Neural progenitor cell (in vitro differentiated cells): ENCODE data around the gene INTS1. TPM values are rescaled to one million over a fixed set of nuclear protein-coding genes. Genes with fewer than 3 reads are reported as not detected.

Source experiments
- DNase-seq: peaks from one replicate; pipeline ENCODE4 v3.0.0-alpha.2; 2016; ENCODE audit warnings: low spot score
- H2AFZ ChIP-seq: fragments of 200-600 bp; sonication (generic); replicated peaks from 2 replicates; pipeline ENCODE4 v1.6.1; 2016; ENCODE audit warnings: antibody characterized with exemption
- H3F3A ChIP-seq: fragments of 200-600 bp; sonication (generic); 2 replicates; pipeline ENCODE4 v1.6.1; 2016; ENCODE audit warnings: antibody characterized with exemption, low read depth
- H3K27ac ChIP-seq: fragments of 200-600 bp; sonication (generic); 2 replicates; pipeline ENCODE4 v1.5.1; 2016; ENCODE audit warnings: mild to moderate bottlenecking
- H3K27me3 ChIP-seq: fragments of 200-600 bp; sonication (generic); 2 replicates; pipeline ENCODE4 v1.6.1; 2016; ENCODE audit warnings: mild to moderate bottlenecking, moderate library complexity
- H3K36me3 ChIP-seq: fragments of 200-600 bp; sonication (generic); 2 replicates; pipeline ENCODE4 v1.5.1; 2016
- H3K4me1 ChIP-seq: fragments of 200-600 bp; sonication (generic); 2 replicates; pipeline ENCODE4 v1.6.1; 2016; ENCODE audit warnings: mixed run types
- H3K4me2 ChIP-seq: fragments of 200-600 bp; sonication (generic); 2 replicates; pipeline ENCODE4 v1.6.1; 2016
- H3K4me3 ChIP-seq: fragments of 200-600 bp; sonication (generic); 2 replicates; pipeline ENCODE4 v1.5.1; 2016
- H3K79me2 ChIP-seq: fragments of 200-600 bp; sonication (generic); 2 replicates; pipeline ENCODE4 v1.6.1; 2016; ENCODE audit warnings: low read depth
- H3K9ac ChIP-seq: fragments of 200-600 bp; sonication (generic); 2 replicates; pipeline ENCODE4 v1.6.1; 2016
- H3K9me3 ChIP-seq: fragments of 200-600 bp; sonication (generic); 2 replicates; pipeline ENCODE4 v1.5.1; 2016; ENCODE audit warnings: low read depth
- H4K20me1 ChIP-seq: fragments of 200-600 bp; sonication (generic); 2 replicates; pipeline ENCODE4 v1.6.1; 2016; ENCODE audit warnings: low read depth
- H3K27ac Mint-ChIP-seq: 3 replicates; pipeline ENCODE4 v1.8.0; 2021; ENCODE audit warnings: mixed read lengths
- H3K27me3 Mint-ChIP-seq: 2 replicates; pipeline ENCODE4 v1.8.0; 2022; ENCODE audit warnings: low read depth, mild to moderate bottlenecking, inconsistent platforms, moderate library complexity, mixed read lengths; ENCODE audit not compliant: insufficient read depth
- H3K36me3 Mint-ChIP-seq: 3 replicates; pipeline ENCODE4 v1.8.0; 2021; ENCODE audit warnings: mixed read lengths
- H3K4me1 Mint-ChIP-seq: 3 replicates; pipeline ENCODE4 v1.8.0; 2021; ENCODE audit warnings: mixed read lengths
- H3K4me3 Mint-ChIP-seq: 3 replicates; pipeline ENCODE4 v1.8.0; 2021; ENCODE audit warnings: mild to moderate bottlenecking, moderate library complexity, mixed read lengths
- H3K9me3 Mint-ChIP-seq: 3 replicates; pipeline ENCODE4 v1.8.0; 2020; ENCODE audit warnings: mixed read lengths
- EZH2 ChIP-seq: fragments of 200-600 bp; sonication (generic); IDR thresholded peaks from 2 replicates; pipeline ENCODE4 v1.6.1; 2017; ENCODE audit warnings: antibody characterized with exemption, mild to moderate bottlenecking, moderate library complexity
- EZH2phosphoT487 ChIP-seq: fragments of 200-600 bp; sonication (generic); IDR thresholded peaks from 2 replicates; pipeline ENCODE4 v1.6.1; 2017; ENCODE audit warnings: antibody characterized with exemption
- total RNA-seq: library from RNA; depleted of rRNA; stranded (reverse); fragments of >200 nt; gene quantifications from 2 replicates; pipeline ENCODE4 v1.2.3, GENCODE V29; 2015; ENCODE audit warnings: low replicate concordance
- TF ChIP-seq, protein P1 (sequence below): fragments of 200-600 bp; sonication (generic); IDR thresholded peaks from 2 replicates; pipeline ENCODE4 v1.5.1; 2017; ENCODE audit warnings: antibody characterized with exemption, mild to moderate bottlenecking

Gene INTS1
- total RNA-seq, 1 donor from 2014 or later = 16.5 TPM

DNA sequence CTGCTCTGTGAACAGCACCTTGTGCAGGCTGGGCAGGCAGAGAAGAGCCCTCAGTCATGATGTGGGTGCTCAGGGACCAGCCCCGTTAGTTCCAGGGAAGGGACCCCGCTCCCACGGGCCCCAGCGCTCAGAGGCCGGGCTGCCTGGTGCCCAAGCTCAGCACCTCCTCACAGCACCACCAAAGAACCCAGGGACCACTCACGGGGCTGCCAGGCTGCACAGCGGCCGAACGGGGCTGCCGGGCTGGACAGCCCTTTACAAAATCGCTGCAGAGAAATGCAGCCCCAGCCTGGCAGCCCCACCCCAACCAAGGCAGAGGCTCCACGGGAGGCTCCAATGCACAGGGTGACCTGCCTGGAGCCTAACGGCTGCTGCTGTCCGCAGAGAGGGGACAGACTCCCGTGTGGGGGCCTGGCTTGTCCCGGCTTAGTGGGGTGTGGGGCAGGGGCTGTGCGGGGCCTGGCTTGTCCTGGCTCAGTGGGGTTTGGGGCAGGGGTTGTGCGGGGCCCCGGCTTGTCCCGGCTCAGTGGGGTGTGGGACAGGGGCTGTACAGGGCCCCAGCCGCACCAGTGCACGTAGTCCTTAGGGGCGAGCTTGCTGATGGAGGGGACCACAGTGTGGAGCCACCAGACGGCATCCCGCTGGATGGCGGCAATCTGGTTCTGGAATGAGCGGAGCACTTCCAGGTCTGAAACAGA is 9.2 kb downstream of the INTS1 start:
- no peak overlapping the region for H3K27ac ChIP-seq
- H3K4me1 ChIP-seq = no peaks in the 10 kb centered on the region
- Mint-ChIP-seq H3K4me3 (no peak overlapping the region), H3K27ac (no peak overlapping the region), H3K36me3 (peaks cover 8% of the 10 kb centered on the region), H3K4me1 (no peaks in the 10 kb centered on the region), H3K9me3 (no peaks in the 10 kb centered on the region), H3K27me3 (peaks cover 2% of the 10 kb centered on the region)
- no peak overlapping the region for H3K4me3 ChIP-seq
- DNase-seq = no peak
- no peaks in the 10 kb centered on the region for H3K79me2 ChIP-seq
- no peaks in the 10 kb centered on the region for H3K36me3 ChIP-seq
- no peaks in the 10 kb centered on the region for H3K9me3 ChIP-seq
- no peak overlapping the region for H3K9ac ChIP-seq
- H2AFZ ChIP-seq = no peak overlapping the region
- no peaks in the 10 kb centered on the region for H3K27me3 ChIP-seq
- no peaks in the 10 kb centered on the region for H3F3A ChIP-seq
- TF ChIP-seq, protein P1, sequence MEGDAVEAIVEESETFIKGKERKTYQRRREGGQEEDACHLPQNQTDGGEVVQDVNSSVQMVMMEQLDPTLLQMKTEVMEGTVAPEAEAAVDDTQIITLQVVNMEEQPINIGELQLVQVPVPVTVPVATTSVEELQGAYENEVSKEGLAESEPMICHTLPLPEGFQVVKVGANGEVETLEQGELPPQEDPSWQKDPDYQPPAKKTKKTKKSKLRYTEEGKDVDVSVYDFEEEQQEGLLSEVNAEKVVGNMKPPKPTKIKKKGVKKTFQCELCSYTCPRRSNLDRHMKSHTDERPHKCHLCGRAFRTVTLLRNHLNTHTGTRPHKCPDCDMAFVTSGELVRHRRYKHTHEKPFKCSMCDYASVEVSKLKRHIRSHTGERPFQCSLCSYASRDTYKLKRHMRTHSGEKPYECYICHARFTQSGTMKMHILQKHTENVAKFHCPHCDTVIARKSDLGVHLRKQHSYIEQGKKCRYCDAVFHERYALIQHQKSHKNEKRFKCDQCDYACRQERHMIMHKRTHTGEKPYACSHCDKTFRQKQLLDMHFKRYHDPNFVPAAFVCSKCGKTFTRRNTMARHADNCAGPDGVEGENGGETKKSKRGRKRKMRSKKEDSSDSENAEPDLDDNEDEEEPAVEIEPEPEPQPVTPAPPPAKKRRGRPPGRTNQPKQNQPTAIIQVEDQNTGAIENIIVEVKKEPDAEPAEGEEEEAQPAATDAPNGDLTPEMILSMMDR = no peak
- TF ChIP-seq EZH2 (no peak), EZH2phosphoT487 (no peak)
- no peak overlapping the region for H3K4me2 ChIP-seq
- H4K20me1 ChIP-seq = no peaks in the 10 kb centered on the region

DNA sequence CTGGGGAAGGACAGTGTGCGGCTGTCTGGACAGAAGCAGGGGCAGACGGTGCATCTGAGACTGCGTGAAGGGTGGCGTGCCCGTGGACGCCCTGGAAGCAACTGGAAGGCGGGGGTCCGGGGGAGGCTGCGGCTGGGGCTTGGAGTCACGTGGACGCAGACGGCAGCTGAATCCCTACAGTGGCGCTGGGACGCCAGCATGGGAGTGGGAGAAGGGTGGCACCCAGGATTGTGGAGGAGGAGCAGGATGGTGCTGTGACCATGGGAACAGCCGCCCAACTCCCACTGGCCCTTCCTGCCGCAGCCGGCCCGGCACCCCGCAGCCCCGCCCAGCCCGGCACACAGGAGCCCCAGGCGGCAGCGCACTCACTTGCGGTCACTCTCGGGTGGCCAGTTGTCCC is 9.7 kb downstream of the INTS1 start:
- Mint-ChIP-seq H3K27me3 (peaks cover 2% of the 10 kb centered on the region), H3K4me3 (no peak overlapping the region), H3K36me3 (peaks cover 8% of the 10 kb centered on the region), H3K27ac (no peak overlapping the region), H3K9me3 (no peaks in the 10 kb centered on the region), H3K4me1 (no peaks in the 10 kb centered on the region)
- no peaks in the 10 kb centered on the region for H3F3A ChIP-seq
- no peak overlapping the region for H2AFZ ChIP-seq
- DNase-seq = no peak
- no peaks in the 10 kb centered on the region for H3K9me3 ChIP-seq
- H3K4me3 ChIP-seq = no peak overlapping the region
- no peak overlapping the region for H3K27ac ChIP-seq
- no peak overlapping the region for H3K4me2 ChIP-seq
- no peaks in the 10 kb centered on the region for H3K4me1 ChIP-seq
- TF ChIP-seq EZH2phosphoT487 = no peak
- no peak for TF ChIP-seq EZH2
- no peak overlapping the region for H3K9ac ChIP-seq
- no peaks in the 10 kb centered on the region for H3K27me3 ChIP-seq
- no peaks in the 10 kb centered on the region for H3K79me2 ChIP-seq
- no peaks in the 10 kb centered on the region for H4K20me1 ChIP-seq
- no peaks in the 10 kb centered on the region for H3K36me3 ChIP-seq

DNA sequence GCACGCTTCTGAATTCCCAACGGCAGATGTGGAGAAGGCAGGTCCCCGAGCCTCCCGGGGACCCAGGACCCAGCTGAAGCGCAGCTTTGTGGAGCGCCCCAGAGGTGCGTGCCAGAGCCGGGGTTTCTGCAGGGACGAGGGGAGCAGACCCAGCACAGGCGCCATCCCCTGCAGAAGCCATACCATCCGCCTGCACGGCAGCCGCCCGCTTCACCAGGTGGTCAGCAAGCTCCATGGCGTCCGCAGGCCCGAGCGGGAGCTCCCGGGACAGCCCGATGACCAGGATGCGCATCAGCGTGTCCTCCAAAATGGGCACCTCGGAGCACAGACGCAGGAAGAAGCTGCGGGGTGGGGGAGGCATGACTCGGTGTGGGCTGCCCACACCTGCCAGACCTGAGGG is 10.6 kb downstream of the INTS1 start:
- no peaks in the 10 kb centered on the region for H3K36me3 ChIP-seq
- H3K79me2 ChIP-seq = no peaks in the 10 kb centered on the region
- DNase-seq = no peak

DNA sequence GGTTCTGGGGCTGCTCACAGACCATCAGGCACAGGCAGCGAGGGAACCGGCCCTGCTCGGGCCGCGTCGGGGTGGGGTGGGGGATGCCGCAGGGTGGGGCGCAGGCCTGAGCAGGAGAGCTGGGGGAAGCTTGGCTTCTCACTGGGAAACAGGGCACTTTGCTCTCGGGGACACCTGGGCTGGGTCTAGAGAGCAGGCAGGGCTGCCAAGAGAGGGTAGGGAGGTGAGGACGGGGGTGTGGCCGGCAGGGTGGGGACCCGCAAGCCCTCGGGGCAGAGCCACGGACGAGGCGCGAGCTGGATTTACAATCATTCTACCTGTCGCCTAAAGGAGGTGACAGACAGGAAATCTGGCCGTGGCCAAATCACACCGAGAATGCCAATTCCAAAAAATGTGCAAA is 11.1 kb downstream of the INTS1 start:
- no peak overlapping the region for H3K4me3 Mint-ChIP-seq
- Histone ChIP-seq H3K27me3 (no peaks in the 10 kb centered on the region), H4K20me1 (no peaks in the 10 kb centered on the region), H3K9ac (no peak overlapping the region), H2AFZ (no peak overlapping the region), H3F3A (no peaks in the 10 kb centered on the region), H3K36me3 (no peaks in the 10 kb centered on the region), H3K9me3 (no peaks in the 10 kb centered on the region), H3K79me2 (no peaks in the 10 kb centered on the region), H3K27ac (no peak overlapping the region), H3K4me1 (no peaks in the 10 kb centered on the region), H3K4me2 (no peak overlapping the region), H3K4me3 (no peak overlapping the region)
- no peaks in the 10 kb centered on the region for H3K4me1 Mint-ChIP-seq
- no peak for DNase-seq
- H3K9me3 Mint-ChIP-seq = no peaks in the 10 kb centered on the region
- peaks cover 10% of the 10 kb centered on the region for H3K36me3 Mint-ChIP-seq
- peaks cover 6% of the 10 kb centered on the region for H3K27me3 Mint-ChIP-seq
- H3K27ac Mint-ChIP-seq = no peak overlapping the region
- TF ChIP-seq EZH2 (no peak), EZH2phosphoT487 (no peak)
- TF ChIP-seq, protein P1 = no peak

More for the DNA sequence above, 10.6 kb downstream of the INTS1 start:
- no peak overlapping the region for H3K4me2 ChIP-seq
- no peaks in the 10 kb centered on the region for H4K20me1 ChIP-seq
- H3K4me3 ChIP-seq = no peak overlapping the region
- H3K27ac Mint-ChIP-seq = no peak overlapping the region
- TF ChIP-seq EZH2phosphoT487 = no peak
- no peak for TF ChIP-seq EZH2
- TF ChIP-seq, protein P1 = no peak
- no peaks in the 10 kb centered on the region for H3F3A ChIP-seq
- no peaks in the 10 kb centered on the region for H3K9me3 ChIP-seq
- no peak overlapping the region for H3K27ac ChIP-seq
- H3K4me3 Mint-ChIP-seq = no peak overlapping the region
- H2AFZ ChIP-seq = no peak overlapping the region
- H3K36me3 Mint-ChIP-seq = peaks cover 8% of the 10 kb centered on the region
- H3K4me1 Mint-ChIP-seq = no peaks in the 10 kb centered on the region
- no peaks in the 10 kb centered on the region for H3K4me1 ChIP-seq
- H3K27me3 ChIP-seq = no peaks in the 10 kb centered on the region
- no peaks in the 10 kb centered on the region for H3K9me3 Mint-ChIP-seq
- H3K9ac ChIP-seq = no peak overlapping the region
- H3K27me3 Mint-ChIP-seq = peaks cover 2% of the 10 kb centered on the region
